Endothelial cell of umbilical vein (primary cell): ENCODE measurements around the gene HES7. TPM values are rescaled to one million over a fixed set of nuclear protein-coding genes. Genes with fewer than 3 reads are reported as not detected.

Experiments used
- BruUV-seq: library from RNA; stranded (reverse); fragments of 400-500 nt; replicated peaks from 2 replicates; lab custom pipeline; 2021; lab: Mats Ljungman, UMichigan
- CTCF ChIA-PET: fragments of 300-600, 350-600 bp; sonication (Branson Sonifier 250); formaldehyde crosslinking; loops from one replicate; lab custom pipeline; 2021; ENCODE audit warnings: antibody characterized with exemption, inconsistent platforms; lab: Charles Lee
- POLR2A ChIA-PET: fragments of 300-600, 350-600 bp; sonication (Branson Sonifier 250); formaldehyde crosslinking; loops from one replicate; lab custom pipeline; 2021; ENCODE audit warnings: antibody characterized with exemption, inconsistent platforms; lab: Charles Lee
- DNase-seq: peaks from one replicate; pipeline ENCODE4 v3.0.0-alpha.2; 2011; ENCODE audit warnings: low read depth, low spot score
- FAIRE-seq: peaks from 2 replicates; lab custom pipeline; 2011; peaks lifted over from hg19 to GRCh38; lab: Jason Lieb, UNC
- H2AFZ ChIP-seq: 2 replicates; pipeline ENCODE4 v1.6.0; 2012; ENCODE audit warnings: low read depth, low read length, control low read depth, inconsistent platforms
- H3K27ac ChIP-seq: 2 replicates; pipeline ENCODE4 v1.5.1; 2011; ENCODE audit warnings: low read depth, mild to moderate bottlenecking, control low read depth, low read length, moderate library complexity; ENCODE audit not compliant: insufficient read depth
- H3K27me3 ChIP-seq, 2 experiments: 2 replicates each; pipeline versions ENCODE4 v1.6.0 to v1.6.1; 2011; ENCODE audit warnings: low read length in 2 of 2, mixed read lengths in 1 of 2; ENCODE audit not compliant: control insufficient read depth in 2 of 2, insufficient read depth in 2 of 2
- H3K36me3 ChIP-seq, 2 experiments: 2 replicates in 1 of 2; 3 replicates in 1 of 2; pipeline ENCODE4 v1.5.1; 2011; ENCODE audit warnings: low read length in 2 of 2, mild to moderate bottlenecking in 1 of 2, moderate library complexity in 1 of 2; ENCODE audit not compliant: control insufficient read depth in 2 of 2, insufficient read depth in 2 of 2; ENCODE audit errors: extremely low read depth in 1 of 2
- H3K4me1 ChIP-seq: 3 replicates; pipeline ENCODE4 v1.5.1; 2011; ENCODE audit warnings: mild to moderate bottlenecking, low read length; ENCODE audit not compliant: control insufficient read depth, insufficient read depth; ENCODE audit errors: extremely low read depth
- H3K4me2 ChIP-seq: 2 replicates; pipeline ENCODE4 v1.6.1; 2011; ENCODE audit warnings: low read length, control low read depth, mixed read lengths; ENCODE audit not compliant: insufficient read depth
- H3K4me3 ChIP-seq, 3 experiments: fragments of 200-600 bp in 1 of 3; sonication (generic), shearing (Covaris generic) in 1 of 3; replicated peaks in 1 of 3; 2 replicates each; pipeline ENCODE4 v1.5.1; 2011 to 2016; ENCODE audit warnings: control low read depth in 3 of 3, low read length in 3 of 3, mild to moderate bottlenecking in 2 of 3, inconsistent platforms in 1 of 3, low read depth in 1 of 3, moderate library complexity in 1 of 3; ENCODE audit not compliant: insufficient read depth in 1 of 3
- H3K79me2 ChIP-seq: 2 replicates; pipeline ENCODE4 v1.6.0; 2012; ENCODE audit warnings: low read length, inconsistent platforms; ENCODE audit not compliant: control insufficient read depth, insufficient read depth
- H3K9ac ChIP-seq: replicated peaks from 2 replicates; pipeline ENCODE3; 2011; ENCODE audit warnings: low read length, control low read depth; ENCODE audit not compliant: insufficient read depth; ENCODE audit errors: extremely low read depth
- H3K9me1 ChIP-seq: replicated peaks from 3 replicates; pipeline ENCODE4 v1.6.0; 2011; ENCODE audit warnings: mild to moderate bottlenecking, low read length; ENCODE audit not compliant: control insufficient read depth, insufficient read depth; ENCODE audit errors: extremely low read depth
- H3K9me3 ChIP-seq: replicated peaks from 2 replicates; pipeline ENCODE4 v1.5.1; 2012; ENCODE audit warnings: low read length, inconsistent platforms; ENCODE audit not compliant: control insufficient read depth, insufficient read depth
- H4K20me1 ChIP-seq: replicated peaks from 2 replicates; pipeline ENCODE3; 2011; ENCODE audit warnings: mild to moderate bottlenecking, low read length; ENCODE audit not compliant: control insufficient read depth, insufficient read depth; ENCODE audit errors: extremely low read depth
- EZH2 ChIP-seq: IDR thresholded peaks from 2 replicates; pipeline ENCODE4 v1.6.1; 2012; ENCODE audit warnings: borderline replicate concordance, low read depth, mild to moderate bottlenecking, moderate library complexity, low read length, inconsistent platforms; ENCODE audit not compliant: severe bottlenecking
- FOS ChIP-seq: IDR thresholded peaks from 2 replicates; pipeline ENCODE4 v1.6.1; 2011; ENCODE audit warnings: mild to moderate bottlenecking, low read length, moderate library complexity, borderline replicate concordance; ENCODE audit not compliant: insufficient read depth
- GATA2 ChIP-seq: IDR thresholded peaks from 2 replicates; pipeline ENCODE4 v1.7.0; 2011; ENCODE audit warnings: low read depth, mild to moderate bottlenecking, moderate library complexity, mixed read lengths, low read length; ENCODE audit not compliant: insufficient read length, insufficient read depth
- JUN ChIP-seq: IDR thresholded peaks from 2 replicates; pipeline ENCODE4 v1.6.1; 2011; ENCODE audit warnings: borderline replicate concordance, low read depth; ENCODE audit not compliant: insufficient read length, insufficient read depth
- MYC ChIP-seq: IDR thresholded peaks from one replicate; pipeline ENCODE4 v1.6.1; 2011; ENCODE audit warnings: mild to moderate bottlenecking, low read depth, low read length
- POLR2A ChIP-seq: IDR thresholded peaks from 2 replicates; pipeline ENCODE4 v1.6.1; 2012; ENCODE audit warnings: low read depth, mild to moderate bottlenecking, control low read depth, low read length
- POLR2AphosphoS5 ChIP-seq: IDR thresholded peaks from 2 replicates; pipeline ENCODE4 v1.6.1; 2012; ENCODE audit warnings: low read depth, mild to moderate bottlenecking, control low read depth, low read length, moderate library complexity; ENCODE audit not compliant: insufficient read depth
- dilution Hi-C: fragments of 300-500 bp; cut with MboI; formaldehyde crosslinking; loops from one replicate; pipeline ENCODE4 v1.15.0; 2019; ENCODE audit warnings: low sequenced_read_pairs; ENCODE audit not compliant: extremely low pct_ligation_motif_present
- intact Hi-C: fragments of 100-400 bp; cut with micrococcal nuclease; formaldehyde crosslinking; loops from one replicate; pipeline ENCODE4 v1.10.0; 2022
- polyA plus RNA-seq, 4 experiments: library from polyadenylated mRNA; depleted of rRNA in 3 of 4; stranded (reverse) in 3 of 4; unstranded in 1 of 4; fragments of >200 nt; gene quantifications; 2 replicates each; pipeline versions ENCODE4 v1.2.1 to v1.2.3, GENCODE V29; 2011 to 2012; ENCODE audit warnings: missing spikeins in 1 of 4
- total RNA-seq: library from RNA; stranded (reverse); gene quantifications from 2 replicates; pipeline ENCODE4 v1.2.3, GENCODE V29; 2021
- TF ChIP-seq, protein P1 (sequence below): IDR thresholded peaks from 2 replicates; pipeline ENCODE4 v1.6.1; 2011; ENCODE audit not compliant: insufficient read depth, insufficient read length
- TF ChIP-seq, protein P2 (sequence below), 2 donors: IDR thresholded peaks; 1 replicate in 1 of 2; 2 replicates in 1 of 2; pipeline ENCODE4 v1.5.1; 2011; ENCODE audit warnings: low read length in 2 of 2, mild to moderate bottlenecking in 2 of 2, moderate library complexity in 2 of 2, control low read depth in 1 of 2, inconsistent platforms in 1 of 2, low read depth in 1 of 2; ENCODE audit not compliant: insufficient read depth in 1 of 2; ENCODE audit errors: extremely low read depth in 1 of 2

The HES7 gene
- total and polyA plus RNA-seq, 2 donors (not counting 3 experiments of a cell fraction or from before 2014, with no cell fraction given) = 0.19 to 0.51 TPM

DNA sequence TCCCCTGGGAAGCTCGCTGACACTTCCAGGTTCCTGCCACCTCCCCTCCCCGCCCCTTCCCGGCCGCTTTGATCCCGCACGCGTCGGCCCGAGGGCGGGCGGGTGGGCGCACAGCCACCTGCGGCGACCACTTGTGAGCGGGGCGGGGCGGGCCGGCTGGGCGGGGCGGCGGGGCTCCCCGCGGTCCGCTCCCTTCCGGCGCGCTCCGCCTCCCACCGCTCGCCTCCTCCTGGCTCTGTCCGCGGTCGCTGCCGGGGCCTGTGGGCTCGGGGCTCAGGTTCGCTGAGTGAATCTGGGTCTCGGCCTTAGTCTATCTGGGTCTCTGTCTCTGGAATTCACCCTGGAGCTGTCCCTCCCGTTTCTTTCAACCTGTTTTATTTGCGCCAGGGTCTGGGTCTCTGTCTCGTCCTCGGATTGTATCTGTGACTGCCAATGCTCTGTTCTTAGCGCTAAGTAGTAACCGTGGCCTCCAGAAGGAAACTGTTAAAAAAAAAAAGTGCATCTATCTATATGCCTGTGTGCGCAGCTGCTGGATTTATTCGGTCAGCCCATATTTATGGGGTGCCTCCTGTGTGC, 2.7 kb upstream of the HES7 start:
- dilution Hi-C loops (no loop called here), intact Hi-C loops (loop anchor here (1.0 kb wide), 1 partner anchor 12 kb away; no protein-coding TSS in a partner anchor)
- peak overlapping the region; percentile 97 for H3K4me2 ChIP-seq
- H3K9ac ChIP-seq = no peak overlapping the region
- H3K4me3 ChIP-seq = peak overlapping the region; percentile 46 to 98 (median 85)
- TF ChIP-seq, protein P1, sequence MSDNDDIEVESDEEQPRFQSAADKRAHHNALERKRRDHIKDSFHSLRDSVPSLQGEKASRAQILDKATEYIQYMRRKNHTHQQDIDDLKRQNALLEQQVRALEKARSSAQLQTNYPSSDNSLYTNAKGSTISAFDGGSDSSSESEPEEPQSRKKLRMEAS = no peak
- TF ChIP-seq FOS (no peak), MYC (no peak), POLR2AphosphoS5 (no peak), EZH2 (no peak), JUN (no peak), POLR2A (no peak), GATA2 (no peak)
- TF ChIP-seq, protein P2, sequence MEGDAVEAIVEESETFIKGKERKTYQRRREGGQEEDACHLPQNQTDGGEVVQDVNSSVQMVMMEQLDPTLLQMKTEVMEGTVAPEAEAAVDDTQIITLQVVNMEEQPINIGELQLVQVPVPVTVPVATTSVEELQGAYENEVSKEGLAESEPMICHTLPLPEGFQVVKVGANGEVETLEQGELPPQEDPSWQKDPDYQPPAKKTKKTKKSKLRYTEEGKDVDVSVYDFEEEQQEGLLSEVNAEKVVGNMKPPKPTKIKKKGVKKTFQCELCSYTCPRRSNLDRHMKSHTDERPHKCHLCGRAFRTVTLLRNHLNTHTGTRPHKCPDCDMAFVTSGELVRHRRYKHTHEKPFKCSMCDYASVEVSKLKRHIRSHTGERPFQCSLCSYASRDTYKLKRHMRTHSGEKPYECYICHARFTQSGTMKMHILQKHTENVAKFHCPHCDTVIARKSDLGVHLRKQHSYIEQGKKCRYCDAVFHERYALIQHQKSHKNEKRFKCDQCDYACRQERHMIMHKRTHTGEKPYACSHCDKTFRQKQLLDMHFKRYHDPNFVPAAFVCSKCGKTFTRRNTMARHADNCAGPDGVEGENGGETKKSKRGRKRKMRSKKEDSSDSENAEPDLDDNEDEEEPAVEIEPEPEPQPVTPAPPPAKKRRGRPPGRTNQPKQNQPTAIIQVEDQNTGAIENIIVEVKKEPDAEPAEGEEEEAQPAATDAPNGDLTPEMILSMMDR (IDR thresholded peaks at IDR 0.05; ENCODE audit: extremely low read depth in 1 of 2, insufficient read depth in 1 of 2, low read depth in 1 of 2, low read length in 2 of 2) = no peak
- CTCF ChIA-PET = interaction anchor here (1.1 to 1.3 kb wide), 4 partner anchors 9 to 34 kb away, joined by 3 to 5 read pairs (median 3); no protein-coding TSS in a partner anchor
- peak; percentile 55 for FAIRE-seq
- H3K9me1 ChIP-seq = no peaks in the 10 kb centered on the region
- H2AFZ ChIP-seq = peak overlapping the region; percentile 100
- peaks cover 8 to 14% of the 10 kb centered on the region in 2 experiments for H3K27me3 ChIP-seq
- no peaks in the 10 kb centered on the region for H4K20me1 ChIP-seq
- DNase-seq = peak; percentile 46
- no TSS peak for BruUV-seq
- POLR2A ChIA-PET = interaction anchor here (1.2 kb wide), 1 partner anchor 46 kb away, joined by 4 read pairs; no protein-coding TSS in a partner anchor
- no peaks in the 10 kb centered on the region for H3K9me3 ChIP-seq
- no peaks in the 10 kb centered on the region for H3K36me3 ChIP-seq
- peaks cover 27% of the 10 kb centered on the region for H3K4me1 ChIP-seq
- H3K79me2 ChIP-seq = no peaks in the 10 kb centered on the region
- H3K27ac ChIP-seq = no peak overlapping the region
